ENCODE data around the gene SHANK1.
A peak's percentile ranks its signal among the peaks of the same experiment; 100 is the strongest.

SHANK1 gene

GRCh38 chr19:50667759-50668231, 51.8 kb downstream of the SHANK1 start:
- Mint-ChIP-seq H3K4me3 (no peak overlapping the region), H3K9me3 (no peaks in the 10 kb centered on the region), H3K36me3 (ENCODE audit: low read depth) (no peaks in the 10 kb centered on the region), H3K4me1 (ENCODE audit: low read depth) (no peaks in the 10 kb centered on the region), H3K27me3 (peaks cover 59% of the 10 kb centered on the region), H3K27ac (no peak overlapping the region)
- no peak for DNase-seq

GRCh38 chr19:50667177-50667758, 52.3 kb downstream of the SHANK1 start:
- no peak for DNase-seq
- peaks cover 60% of the 10 kb centered on the region for H3K27me3 Mint-ChIP-seq
- H3K36me3 Mint-ChIP-seq (ENCODE audit: low read depth), result no peaks in the 10 kb centered on the region
- no peaks in the 10 kb centered on the region for H3K4me1 Mint-ChIP-seq (ENCODE audit: low read depth)
- no peak overlapping the region for H3K27ac Mint-ChIP-seq
- no peaks in the 10 kb centered on the region for H3K9me3 Mint-ChIP-seq
- no peak overlapping the region for H3K4me3 Mint-ChIP-seq

- Mint-ChIP-seq H3K27ac (no peak overlapping the region), H3K4me3 (no peak overlapping the region), H3K36me3 (ENCODE audit: low read depth) (no peaks in the 10 kb centered on the region), H3K9me3 (no peaks in the 10 kb centered on the region), H3K27me3 (peaks cover 60% of the 10 kb centered on the region), H3K4me1 (ENCODE audit: low read depth) (no peaks in the 10 kb centered on the region)
- no peak for DNase-seq
Observed at GRCh38 chr19:50666346-50667176, 53.0 kb downstream of the SHANK1 start.

- no peak for DNase-seq
- H3K27me3 Mint-ChIP-seq, result peaks cover 55% of the 10 kb centered on the region
- no peaks in the 10 kb centered on the region for H3K36me3 Mint-ChIP-seq (ENCODE audit: low read depth)
- no peaks in the 10 kb centered on the region for H3K9me3 Mint-ChIP-seq
- H3K4me1 Mint-ChIP-seq (ENCODE audit: low read depth), result peaks cover 1% of the 10 kb centered on the region
- no peak overlapping the region for H3K27ac Mint-ChIP-seq
- H3K4me3 Mint-ChIP-seq, result no peak overlapping the region
Observed at GRCh38 chr19:50664204-50664603, 55.4 kb downstream of the SHANK1 start.

- Mint-ChIP-seq H3K9me3 (peaks cover 2% of the 10 kb centered on the region), H3K27ac (no peak overlapping the region), H3K36me3 (ENCODE audit: low read depth) (peaks cover under 1% of the 10 kb centered on the region), H3K4me3 (no peak overlapping the region), H3K4me1 (ENCODE audit: low read depth) (peaks cover 7% of the 10 kb centered on the region), H3K27me3 (peaks cover 56% of the 10 kb centered on the region)
- DNase-seq, result no peak
Observed at GRCh38 chr19:50663482-50663790, 56.2 kb downstream of the SHANK1 start.

GRCh38 chr19:50662651-50663481, 56.7 kb downstream of the SHANK1 start:
- peaks cover 12% of the 10 kb centered on the region for H3K4me1 Mint-ChIP-seq (ENCODE audit: low read depth)
- H3K27me3 Mint-ChIP-seq, result peaks cover 62% of the 10 kb centered on the region
- peaks cover 4% of the 10 kb centered on the region for H3K36me3 Mint-ChIP-seq (ENCODE audit: low read depth)
- H3K4me3 Mint-ChIP-seq, result no peak overlapping the region
- no peak overlapping the region for H3K27ac Mint-ChIP-seq
- peaks cover 7% of the 10 kb centered on the region for H3K9me3 Mint-ChIP-seq
- DNase-seq, result no peak

- H3K36me3 Mint-ChIP-seq (ENCODE audit: low read depth), result peaks cover 8% of the 10 kb centered on the region
- H3K4me3 Mint-ChIP-seq, result no peak overlapping the region
- peaks cover 21% of the 10 kb centered on the region for H3K4me1 Mint-ChIP-seq (ENCODE audit: low read depth)
- peaks cover 15% of the 10 kb centered on the region for H3K9me3 Mint-ChIP-seq
- no peak for DNase-seq
- peaks cover 70% of the 10 kb centered on the region for H3K27me3 Mint-ChIP-seq
- H3K27ac Mint-ChIP-seq, result no peak overlapping the region
Observed at GRCh38 chr19:50661766-50662650, 57.6 kb downstream of the SHANK1 start.

GRCh38 chr19:50661023-50661422, 58.6 kb downstream of the SHANK1 start:
- H3K27ac Mint-ChIP-seq, result no peak overlapping the region

GRCh38 chr19:50660088-50660366, 59.6 kb downstream of the SHANK1 start:
- Mint-ChIP-seq H3K9me3 (peaks cover 15% of the 10 kb centered on the region), H3K4me1 (ENCODE audit: low read depth) (peaks cover 21% of the 10 kb centered on the region), H3K27ac (no peak overlapping the region), H3K4me3 (no peak overlapping the region), H3K27me3 (peaks cover 79% of the 10 kb centered on the region), H3K36me3 (ENCODE audit: low read depth) (peaks cover 8% of the 10 kb centered on the region)
- DNase-seq, result no peak

More at GRCh38 chr19:50661023-50661422, 58.6 kb downstream of the SHANK1 start:
- no peak for DNase-seq
- Mint-ChIP-seq H3K4me3 (no peak overlapping the region), H3K4me1 (ENCODE audit: low read depth) (peaks cover 21% of the 10 kb centered on the region), H3K36me3 (ENCODE audit: low read depth) (peaks cover 8% of the 10 kb centered on the region), H3K9me3 (peaks cover 15% of the 10 kb centered on the region), H3K27me3 (peaks cover 77% of the 10 kb centered on the region)

GRCh38 chr19:50659318-50660087, 60.1 kb downstream of the SHANK1 start:
- Mint-ChIP-seq H3K27me3 (peaks cover 81% of the 10 kb centered on the region), H3K27ac (no peak overlapping the region), H3K4me1 (ENCODE audit: low read depth) (peaks cover 21% of the 10 kb centered on the region), H3K4me3 (peak overlapping the region; percentile 34), H3K36me3 (ENCODE audit: low read depth) (peaks cover 8% of the 10 kb centered on the region), H3K9me3 (peaks cover 15% of the 10 kb centered on the region)
- no peak for DNase-seq

GRCh38 chr19:50658441-50659317, 60.9 kb downstream of the SHANK1 start:
- H3K9me3 Mint-ChIP-seq, result peaks cover 15% of the 10 kb centered on the region
- H3K4me1 Mint-ChIP-seq (ENCODE audit: low read depth), result peaks cover 21% of the 10 kb centered on the region
- peak overlapping the region; percentile 79 for H3K4me3 Mint-ChIP-seq
- H3K27me3 Mint-ChIP-seq, result peaks cover 82% of the 10 kb centered on the region
- H3K36me3 Mint-ChIP-seq (ENCODE audit: low read depth), result peaks cover 8% of the 10 kb centered on the region
- DNase-seq, result peak; percentile 78
- H3K27ac Mint-ChIP-seq, result peak overlapping the region; percentile 92

GRCh38 chr19:50657712-50658440, 61.7 kb downstream of the SHANK1 start:
- peaks cover 8% of the 10 kb centered on the region for H3K36me3 Mint-ChIP-seq (ENCODE audit: low read depth)
- H3K27ac Mint-ChIP-seq, result peak overlapping the region; percentile 92

More at GRCh38 chr19:50657712-50658440, 61.7 kb downstream of the SHANK1 start:
- DNase-seq, result peak; percentile 87
- H3K27me3 Mint-ChIP-seq, result peaks cover 82% of the 10 kb centered on the region
- H3K4me1 Mint-ChIP-seq (ENCODE audit: low read depth), result peaks cover 21% of the 10 kb centered on the region
- peak overlapping the region; percentile 79 for H3K4me3 Mint-ChIP-seq
- H3K9me3 Mint-ChIP-seq, result peaks cover 15% of the 10 kb centered on the region
